ENCODE results near the gene ZNF554.
"Not testable (repeated sequence)": the region's sequence is repeated elsewhere in the genome, so short reads cannot be mapped to it uniquely, and the experiment has no call there.

The ZNF554 gene

GRCh38 chr19:2808129-2808941, 11.3 kb upstream of the ZNF554 start:
- no peak for DNase-seq

GRCh38 chr19:2809387-2810140, 10.1 kb upstream of the ZNF554 start:
- DNase-seq: no peak

- DNase-seq: no peak
Observed at GRCh38 chr19:2810141-2811091, 9.3 kb upstream of the ZNF554 start.

GRCh38 chr19:2811221-2811722, 8.4 kb upstream of the ZNF554 start:
- no peak for DNase-seq

- DNase-seq: no peak
Observed at GRCh38 chr19:2811735-2812413, 7.8 kb upstream of the ZNF554 start.

- DNase-seq: no peak
Observed at GRCh38 chr19:2812414-2813234, 7.0 kb upstream of the ZNF554 start.

- no peak for DNase-seq
Observed at GRCh38 chr19:2813235-2814160, 6.2 kb upstream of the ZNF554 start.

- no peak for DNase-seq
Observed at GRCh38 chr19:2814426-2814825, 5.2 kb upstream of the ZNF554 start.

GRCh38 chr19:2815191-2815614, 4.5 kb upstream of the ZNF554 start:
- no peak for DNase-seq

GRCh38 chr19:2815923-2816322, 3.7 kb upstream of the ZNF554 start:
- no peak for DNase-seq

- no peak for DNase-seq
Observed at GRCh38 chr19:2816641-2817040, 3.0 kb upstream of the ZNF554 start.

- not testable (repeated sequence) for DNase-seq
Observed at GRCh38 chr19:2817237-2817829, 2.3 kb upstream of the ZNF554 start.

GRCh38 chr19:2820112-2820702, 539 bp downstream of the ZNF554 start:
- DNase-seq: no peak

- DNase-seq: no peak
Observed at GRCh38 chr19:2822846-2823245, 3.2 kb downstream of the ZNF554 start.

GRCh38 chr19:2823646-2824045, 4.0 kb downstream of the ZNF554 start:
- no peak for DNase-seq

- DNase-seq: no peak
Observed at GRCh38 chr19:2824129-2824528, 4.5 kb downstream of the ZNF554 start.

- DNase-seq: no peak
Observed at GRCh38 chr19:2827022-2827421, 7.4 kb downstream of the ZNF554 start.

GRCh38 chr19:2827840-2828489, 8.3 kb downstream of the ZNF554 start:
- DNase-seq: no peak

Data from activated T-cell treated with anti-CD3 and anti-CD28 coated beads for 4 hours (primary cell).